Measurements from ENCODE around the gene SETMAR.

Gene SETMAR

DNA sequence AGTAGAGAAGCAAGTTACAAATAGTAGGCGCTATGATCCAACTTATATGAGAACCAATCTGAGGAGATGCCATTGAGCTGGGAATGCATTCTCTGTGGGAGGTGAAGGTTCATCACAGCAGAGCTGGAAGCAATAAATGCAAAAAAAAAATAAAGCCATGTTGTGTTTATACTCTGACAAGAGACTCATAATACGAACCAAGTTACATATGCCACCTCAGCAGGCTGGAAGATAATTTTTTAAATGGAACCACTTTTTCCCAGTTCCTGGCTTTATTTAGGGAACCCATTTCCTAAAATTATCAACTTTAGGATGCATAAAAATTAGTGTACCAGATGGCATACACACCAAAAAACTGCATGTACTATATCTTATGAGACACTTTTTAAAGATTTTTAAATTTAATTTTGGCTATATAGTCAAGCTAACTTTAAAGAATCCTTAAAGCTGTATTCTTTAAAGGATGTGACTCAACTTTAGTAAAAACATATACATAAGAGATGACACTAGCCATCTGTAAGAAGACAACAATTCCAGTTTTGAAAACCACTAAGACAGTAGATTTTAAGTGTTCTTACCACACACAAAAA, 23.6 kb upstream of the SETMAR start:
- no peaks in the 10 kb centered on the region for H3K9me3 ChIP-seq
- H3K4me3 ChIP-seq (ENCODE audit: low read depth, low read length) = no peak overlapping the region
- no peak for DNase-seq
- no peaks in the 10 kb centered on the region for H3K36me3 ChIP-seq
- peaks cover 3% of the 10 kb centered on the region; the same call in 1 of the 2 replicates for H3K27me3 ChIP-seq
- no peaks in the 10 kb centered on the region for H3K4me1 ChIP-seq
- TF ChIP-seq, protein P1, sequence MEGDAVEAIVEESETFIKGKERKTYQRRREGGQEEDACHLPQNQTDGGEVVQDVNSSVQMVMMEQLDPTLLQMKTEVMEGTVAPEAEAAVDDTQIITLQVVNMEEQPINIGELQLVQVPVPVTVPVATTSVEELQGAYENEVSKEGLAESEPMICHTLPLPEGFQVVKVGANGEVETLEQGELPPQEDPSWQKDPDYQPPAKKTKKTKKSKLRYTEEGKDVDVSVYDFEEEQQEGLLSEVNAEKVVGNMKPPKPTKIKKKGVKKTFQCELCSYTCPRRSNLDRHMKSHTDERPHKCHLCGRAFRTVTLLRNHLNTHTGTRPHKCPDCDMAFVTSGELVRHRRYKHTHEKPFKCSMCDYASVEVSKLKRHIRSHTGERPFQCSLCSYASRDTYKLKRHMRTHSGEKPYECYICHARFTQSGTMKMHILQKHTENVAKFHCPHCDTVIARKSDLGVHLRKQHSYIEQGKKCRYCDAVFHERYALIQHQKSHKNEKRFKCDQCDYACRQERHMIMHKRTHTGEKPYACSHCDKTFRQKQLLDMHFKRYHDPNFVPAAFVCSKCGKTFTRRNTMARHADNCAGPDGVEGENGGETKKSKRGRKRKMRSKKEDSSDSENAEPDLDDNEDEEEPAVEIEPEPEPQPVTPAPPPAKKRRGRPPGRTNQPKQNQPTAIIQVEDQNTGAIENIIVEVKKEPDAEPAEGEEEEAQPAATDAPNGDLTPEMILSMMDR (IDR thresholded peaks at IDR 0.05; ENCODE audit: low read depth, low read length) = no peak

DNA sequence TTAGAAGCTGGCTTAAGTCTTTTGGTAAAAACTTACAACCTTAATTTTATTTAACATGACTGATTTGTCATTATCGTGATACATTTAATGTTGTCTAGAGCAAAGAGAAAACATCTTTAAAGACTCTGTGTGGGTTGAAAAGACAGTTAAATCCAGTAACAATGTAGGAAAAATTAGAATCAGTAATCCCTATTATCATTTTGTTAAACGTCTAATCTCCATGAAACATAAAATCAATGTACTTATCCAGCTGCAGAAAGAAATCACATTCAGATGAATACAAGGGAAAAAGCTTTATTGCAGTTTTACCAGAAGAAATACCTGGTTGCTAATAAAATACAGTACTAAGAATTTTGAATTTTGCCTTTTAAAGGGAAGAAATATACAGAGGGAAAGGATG, 21.2 kb upstream of the SETMAR start:
- Histone ChIP-seq H3K4me3 (ENCODE audit: low read depth, low read length) (no peak overlapping the region), H3K27me3 (peaks cover 6% of the 10 kb centered on the region; the same call in 1 of the 2 replicates), H3K4me1 (no peaks in the 10 kb centered on the region), H3K9me3 (no peaks in the 10 kb centered on the region), H3K36me3 (no peaks in the 10 kb centered on the region)
- TF ChIP-seq, protein P1 (IDR thresholded peaks at IDR 0.05; ENCODE audit: low read depth, low read length) = no peak
- no peak for DNase-seq

DNA sequence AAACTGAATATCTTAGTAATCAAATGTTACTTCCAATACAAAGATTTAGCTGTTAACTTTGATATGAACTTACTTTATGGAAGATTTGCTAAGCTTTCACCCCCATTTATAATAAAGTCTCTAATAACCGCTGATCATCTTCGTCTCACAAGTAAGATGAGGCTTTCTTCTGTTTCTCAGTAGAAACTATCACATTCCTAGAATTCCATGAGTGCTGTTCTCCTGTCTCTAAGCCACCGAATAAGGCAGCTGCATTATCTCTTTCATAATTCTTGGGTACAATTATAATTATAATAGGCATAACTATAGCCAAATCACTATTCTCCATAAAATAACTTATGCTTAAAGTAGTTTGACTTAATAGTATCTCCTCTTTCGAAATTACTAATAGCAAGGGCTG, 18.3 kb upstream of the SETMAR start:
- no peak for DNase-seq
- TF ChIP-seq, protein P1 (IDR thresholded peaks at IDR 0.05; ENCODE audit: low read depth, low read length) = no peak
- Histone ChIP-seq H3K27me3 (peaks cover 10% of the 10 kb centered on the region; the same call in 1 of the 2 replicates), H3K4me3 (ENCODE audit: low read depth, low read length) (no peak overlapping the region), H3K9me3 (no peaks in the 10 kb centered on the region), H3K4me1 (no peaks in the 10 kb centered on the region), H3K36me3 (no peaks in the 10 kb centered on the region)

DNA sequence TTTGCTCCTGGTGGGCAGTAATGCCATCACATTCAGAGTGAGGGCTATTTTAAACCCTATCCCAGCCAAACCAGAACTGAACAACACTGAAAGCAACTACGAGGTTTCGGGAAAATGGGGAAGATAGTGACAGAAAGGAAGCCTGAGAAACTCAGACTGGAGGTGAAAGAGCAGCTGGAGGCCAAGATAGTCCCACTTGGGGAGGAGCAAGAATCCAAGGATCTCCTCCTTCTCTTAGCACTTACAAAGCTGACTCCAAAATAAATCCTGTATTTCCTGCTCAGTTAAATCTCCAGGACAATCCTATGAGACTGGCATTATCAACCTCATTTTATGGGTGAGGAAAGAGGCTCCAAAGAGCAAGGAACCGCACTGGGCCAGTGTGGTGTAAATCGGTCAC, 14.1 kb upstream of the SETMAR start:
- DNase-seq = no peak
- peaks cover 9% of the 10 kb centered on the region; the same call in 1 of the 2 replicates for H3K27me3 ChIP-seq
- H3K36me3 ChIP-seq = no peaks in the 10 kb centered on the region
- TF ChIP-seq, protein P1 (IDR thresholded peaks at IDR 0.05; ENCODE audit: low read depth, low read length) = no peak
- H3K9me3 ChIP-seq = no peaks in the 10 kb centered on the region
- no peak overlapping the region for H3K4me3 ChIP-seq (ENCODE audit: low read depth, low read length)
- H3K4me1 ChIP-seq = no peaks in the 10 kb centered on the region

DNA sequence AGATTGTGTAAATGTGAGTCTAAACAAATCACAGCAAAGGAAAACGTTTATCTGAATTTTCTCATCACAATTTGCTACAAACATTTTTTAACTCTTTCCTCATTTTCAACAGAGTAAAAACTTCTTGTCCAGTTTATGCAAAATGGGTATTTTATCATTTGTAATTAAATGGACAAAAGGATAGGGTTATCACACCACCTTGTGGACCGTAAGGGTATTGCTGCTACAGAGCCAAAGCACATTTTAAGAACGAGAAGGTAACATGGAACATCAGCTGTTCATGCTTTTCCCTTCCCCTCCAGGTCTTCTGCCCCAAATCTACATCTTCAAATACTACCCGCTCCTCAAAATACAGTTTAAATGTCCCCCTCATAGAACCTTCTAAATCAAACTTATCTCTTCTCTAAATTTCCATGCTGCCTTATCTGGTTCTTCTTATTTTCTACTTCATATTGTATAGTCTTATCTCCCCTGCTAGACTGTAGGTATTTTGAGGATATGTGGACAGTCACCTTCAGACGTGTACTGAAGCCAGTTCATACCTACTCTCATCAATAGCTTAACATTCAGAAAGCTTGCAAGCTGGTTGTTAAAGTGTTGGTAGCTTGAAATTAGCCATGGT, 12.8 kb upstream of the SETMAR start:
- no peaks in the 10 kb centered on the region for H3K4me1 ChIP-seq
- no peaks in the 10 kb centered on the region for H3K36me3 ChIP-seq
- no peaks in the 10 kb centered on the region for H3K9me3 ChIP-seq
- TF ChIP-seq, protein P1 (IDR thresholded peaks at IDR 0.05; ENCODE audit: low read depth, low read length) = peak; percentile 79
- DNase-seq = no peak
- peaks cover 9% of the 10 kb centered on the region; the same call in 1 of the 2 replicates for H3K27me3 ChIP-seq
- no peak overlapping the region for H3K4me3 ChIP-seq (ENCODE audit: low read depth, low read length)

DNA sequence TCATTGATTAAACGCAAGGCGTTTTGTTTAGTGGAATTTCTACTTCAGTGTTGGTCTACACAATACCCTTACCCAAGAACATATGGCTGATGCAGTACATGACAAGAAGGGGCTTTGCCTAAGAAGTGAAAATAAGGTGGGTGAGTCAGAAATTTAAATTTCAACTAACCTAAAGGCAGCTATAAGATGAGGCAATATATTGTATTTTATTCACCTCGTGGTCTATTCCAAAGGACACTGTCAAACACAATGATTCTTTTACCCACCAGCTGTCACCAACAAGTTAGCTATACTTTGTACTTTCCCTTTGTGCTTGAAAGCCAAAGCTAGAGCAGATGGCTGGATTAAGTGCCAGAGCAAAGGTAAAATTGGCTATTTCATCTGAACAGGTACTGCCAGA, 10.9 kb upstream of the SETMAR start:
- no peak overlapping the region for H3K4me3 ChIP-seq (ENCODE audit: low read depth, low read length)
- TF ChIP-seq, protein P1 (IDR thresholded peaks at IDR 0.05; ENCODE audit: low read depth, low read length) = no peak

More for the DNA sequence above, 10.9 kb upstream of the SETMAR start:
- H3K9me3 ChIP-seq = no peaks in the 10 kb centered on the region
- H3K27me3 ChIP-seq = peaks cover 6% of the 10 kb centered on the region; the same call in 1 of the 2 replicates
- no peaks in the 10 kb centered on the region for H3K36me3 ChIP-seq
- H3K4me1 ChIP-seq = no peaks in the 10 kb centered on the region
- no peak for DNase-seq
